ENCODE measurements around the gene PTPN6.
"Not testable (repeated sequence)": the region's sequence is repeated elsewhere in the genome, so short reads cannot be mapped to it uniquely, and the experiment has no call there.

PTPN6 gene

GRCh38 chr12:6950811-6951540 is at the start of gene PTPN6:
Gene PTPN6 (plus strand): TSS chr12:6951356. CDS start chr12:6951513, 157 bp downstream.
- DNase-seq (ENCODE audit: low read depth) = no peak

DNA sequence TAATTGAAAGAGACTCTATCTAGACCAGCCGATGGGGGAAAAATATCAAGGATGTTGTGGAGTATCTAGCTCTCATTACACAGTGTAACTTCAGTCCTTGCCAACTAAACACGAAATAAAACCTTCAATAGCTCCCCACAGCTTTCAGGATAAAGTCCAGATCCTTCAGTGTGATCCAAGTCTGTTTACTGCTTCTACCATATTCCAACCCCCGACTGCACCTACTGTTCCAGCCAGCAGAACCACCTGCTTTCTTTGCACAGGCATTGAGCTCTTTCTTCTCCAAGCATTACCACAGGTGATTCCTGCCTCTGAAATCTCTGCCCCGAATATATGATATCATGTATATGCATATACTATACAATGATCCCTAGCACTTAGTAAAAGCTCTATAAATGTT is 48.7 kb upstream of the PTPN6 start:
- DNase-seq (ENCODE audit: low read depth) = no peak

- no peak for DNase-seq (ENCODE audit: low read depth)
Observed at GRCh38 chr12:6903722-6904121, 47.4 kb upstream of the PTPN6 start.

DNA sequence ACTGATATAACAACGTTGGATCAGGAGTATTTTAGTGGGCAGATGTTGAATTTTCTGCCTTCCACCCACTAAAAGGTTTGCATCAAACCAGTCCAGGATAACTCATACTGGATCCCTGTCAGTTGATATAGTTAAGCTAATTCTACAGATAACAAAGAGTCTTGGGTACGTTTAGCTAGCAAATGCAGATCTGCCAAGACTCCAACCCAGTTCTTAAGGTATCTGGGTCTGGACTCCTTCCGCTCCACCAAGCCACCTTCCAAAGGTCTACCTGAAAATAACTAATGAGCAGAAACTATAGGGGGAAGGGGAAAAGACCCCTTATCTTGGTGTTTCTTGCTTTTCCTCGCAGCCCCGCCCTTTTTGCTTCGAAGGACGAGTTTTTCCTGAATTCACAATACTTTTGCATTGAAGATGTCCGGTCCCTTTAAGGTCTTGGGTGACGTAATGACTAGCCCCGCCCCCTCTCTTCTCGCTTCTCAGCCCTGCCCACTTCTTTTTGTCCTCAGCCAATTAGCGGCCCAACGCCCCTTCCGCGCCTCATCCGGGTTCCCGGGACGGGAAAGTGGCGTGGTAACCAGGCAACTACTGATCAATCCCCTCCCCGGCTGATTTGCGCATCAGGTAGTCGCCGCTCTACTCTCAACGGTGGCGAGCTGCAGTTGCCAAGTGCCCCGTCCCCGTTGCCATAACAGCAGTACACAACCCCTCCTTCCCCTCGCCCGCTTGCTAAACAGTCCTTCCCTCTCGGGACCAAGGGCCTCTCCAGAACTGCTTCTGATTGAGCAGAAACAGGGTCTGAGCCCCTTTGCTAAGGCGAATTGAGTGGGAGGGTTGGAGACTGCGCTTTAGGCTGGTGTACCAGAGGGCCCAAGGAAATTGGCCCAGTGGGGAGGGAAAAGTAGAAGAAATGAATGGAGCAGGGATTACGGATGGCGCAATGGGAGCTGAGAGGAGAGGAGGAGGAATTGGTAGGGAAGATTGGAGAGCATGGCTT is 46.6 kb upstream of the PTPN6 start, which contains the start of gene LRRC23:
Gene LRRC23, plus strand, starts transcription at position 543 of the 997 bp plus-strand sequence. CDS start 812 bp downstream, outside the sequence.
- DNase-seq (ENCODE audit: low read depth) = peak; percentile 86

DNA sequence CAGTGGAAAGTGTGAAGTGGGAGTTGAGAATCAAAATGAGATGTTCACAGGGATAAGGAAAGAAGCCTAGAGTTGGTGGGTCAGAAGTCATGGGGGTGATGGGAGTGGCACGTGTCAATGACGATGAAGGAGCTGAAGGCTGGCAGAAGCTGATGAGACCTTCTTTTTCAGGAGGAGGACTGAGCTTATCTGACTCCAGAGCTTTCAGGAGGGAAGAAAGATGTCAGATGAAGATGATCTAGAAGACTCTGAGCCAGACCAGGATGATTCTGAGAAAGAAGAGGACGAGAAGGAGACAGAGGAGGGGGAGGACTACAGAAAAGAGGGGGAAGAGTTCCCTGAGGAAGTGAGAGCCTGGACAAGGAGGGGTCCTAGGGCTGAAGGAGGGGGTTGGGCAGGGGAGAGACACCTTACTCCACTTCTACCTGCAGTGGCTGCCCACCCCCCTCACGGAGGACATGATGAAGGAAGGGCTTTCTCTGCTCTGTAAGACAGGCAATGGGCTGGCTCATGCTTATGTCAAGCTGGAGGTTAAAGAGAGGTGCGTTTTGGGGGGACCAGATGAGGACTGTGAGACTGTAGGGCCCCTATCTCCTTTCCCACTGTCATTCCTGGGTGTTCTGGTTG is 45.6 kb upstream of the PTPN6 start:
- DNase-seq (ENCODE audit: low read depth) = no peak

- not testable (repeated sequence) for DNase-seq (ENCODE audit: low read depth)
Observed at GRCh38 chr12:6908141-6908540, 43.0 kb upstream of the PTPN6 start.

- DNase-seq (ENCODE audit: low read depth) = no peak
Observed at GRCh38 chr12:6909421-6910145, 41.6 kb upstream of the PTPN6 start.

- no peak for DNase-seq (ENCODE audit: low read depth)
Observed at GRCh38 chr12:6912164-6912935, 38.8 kb upstream of the PTPN6 start.

GRCh38 chr12:6914246-6914946 is 36.8 kb upstream of the PTPN6 start, which contains the start of gene ENO2:
Gene ENO2 (plus strand): TSS chr12:6914580. CDS start chr12:6915833, 1,253 bp downstream.
- DNase-seq (ENCODE audit: low read depth) = no peak

- no peak for DNase-seq (ENCODE audit: low read depth)
Observed at GRCh38 chr12:6914947-6915788, 36.0 kb upstream of the PTPN6 start.

GRCh38 chr12:6915789-6916285 is 35.3 kb upstream of the PTPN6 start:
- no peak for DNase-seq (ENCODE audit: low read depth)

- no peak for DNase-seq (ENCODE audit: low read depth)
Observed at GRCh38 chr12:6916426-6917200, 34.5 kb upstream of the PTPN6 start.

DNA sequence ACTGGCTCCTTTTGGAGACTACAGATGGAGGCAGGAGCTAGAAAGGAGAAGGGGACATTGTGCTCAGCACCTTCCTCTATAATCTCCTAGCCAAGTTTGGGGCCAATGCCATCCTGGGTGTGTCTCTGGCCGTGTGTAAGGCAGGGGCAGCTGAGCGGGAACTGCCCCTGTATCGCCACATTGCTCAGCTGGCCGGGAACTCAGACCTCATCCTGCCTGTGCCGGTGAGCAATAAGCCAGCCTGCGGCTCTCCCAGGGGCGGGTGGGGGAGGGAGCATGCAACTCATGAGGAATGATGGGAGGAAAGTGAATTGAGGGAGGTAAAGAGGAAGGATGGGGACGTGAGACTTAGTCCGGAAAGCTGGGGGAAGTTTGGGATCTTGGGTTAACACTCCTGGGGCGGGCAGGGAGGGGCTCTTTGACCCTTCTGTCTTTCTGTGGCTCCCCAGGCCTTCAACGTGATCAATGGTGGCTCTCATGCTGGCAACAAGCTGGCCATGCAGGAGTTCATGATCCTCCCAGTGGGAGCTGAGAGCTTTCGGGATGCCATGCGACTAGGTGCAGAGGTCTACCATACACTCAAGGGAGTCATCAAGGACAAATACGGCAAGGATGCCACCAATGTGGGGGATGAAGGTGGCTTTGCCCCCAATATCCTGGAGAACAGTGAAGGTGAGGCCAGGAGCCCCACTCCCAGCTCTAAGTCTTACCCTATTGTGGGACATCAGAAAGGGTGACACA is 33.5 kb upstream of the PTPN6 start:
- no peak for DNase-seq (ENCODE audit: low read depth)

GRCh38 chr12:6919588-6919987 is 31.6 kb upstream of the PTPN6 start:
- DNase-seq (ENCODE audit: low read depth) = no peak

DNA sequence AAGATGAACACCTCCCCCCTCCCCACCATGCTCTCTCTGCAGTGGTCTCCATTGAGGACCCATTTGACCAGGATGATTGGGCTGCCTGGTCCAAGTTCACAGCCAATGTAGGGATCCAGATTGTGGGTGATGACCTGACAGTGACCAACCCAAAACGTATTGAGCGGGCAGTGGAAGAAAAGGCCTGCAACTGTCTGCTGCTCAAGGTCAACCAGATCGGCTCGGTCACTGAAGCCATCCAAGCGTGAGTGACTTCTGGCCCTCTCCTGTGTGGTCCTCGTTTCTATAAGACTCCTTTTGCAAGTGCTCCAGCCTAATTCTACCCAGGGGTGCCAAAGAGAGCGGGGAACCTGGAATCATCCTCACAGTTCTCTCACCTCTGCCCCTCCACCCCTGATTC is 29.6 kb upstream of the PTPN6 start:
- no peak for DNase-seq (ENCODE audit: low read depth)

DNA sequence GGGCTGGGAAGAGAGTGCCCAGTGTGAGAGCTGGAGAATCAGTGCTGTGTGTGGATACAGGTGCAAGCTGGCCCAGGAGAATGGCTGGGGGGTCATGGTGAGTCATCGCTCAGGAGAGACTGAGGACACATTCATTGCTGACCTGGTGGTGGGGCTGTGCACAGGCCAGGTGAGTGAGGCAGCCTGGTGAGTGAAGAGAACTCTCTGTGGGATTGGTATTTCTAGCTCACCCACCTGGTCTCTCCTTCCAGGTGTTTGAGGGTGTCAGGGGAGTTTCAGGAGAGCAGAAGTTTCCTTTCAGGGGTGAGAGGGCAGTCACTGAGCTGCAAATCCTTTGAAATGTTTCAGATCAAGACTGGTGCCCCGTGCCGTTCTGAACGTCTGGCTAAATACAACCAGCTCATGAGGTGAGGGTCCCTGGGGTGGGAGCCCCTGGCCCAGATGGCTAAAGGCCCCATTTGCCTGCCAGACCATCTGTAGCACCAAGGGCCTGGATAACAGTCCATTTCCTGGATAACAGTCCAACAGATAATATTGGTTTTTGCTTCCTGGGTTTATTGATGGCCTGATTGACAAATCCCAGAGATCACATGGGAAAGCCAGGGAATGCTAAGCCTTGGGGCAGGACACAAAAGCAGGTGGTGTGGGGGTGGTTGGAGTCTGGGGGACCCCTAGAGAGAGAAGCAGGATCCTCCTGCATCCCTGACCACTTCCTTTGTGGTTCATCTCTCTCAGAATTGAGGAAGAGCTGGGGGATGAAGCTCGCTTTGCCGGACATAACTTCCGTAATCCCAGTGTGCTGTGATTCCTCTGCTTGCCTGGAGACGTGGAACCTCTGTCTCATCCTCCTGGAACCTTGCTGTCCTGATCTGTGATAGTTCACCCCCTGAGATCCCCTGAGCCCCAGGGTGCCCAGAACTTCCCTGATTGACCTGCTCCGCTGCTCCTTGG is 28.9 kb upstream of the PTPN6 start:
- DNase-seq (ENCODE audit: low read depth) = no peak
